Measurements from ENCODE around the gene TBX6. TPM values are rescaled to one million over a fixed set of nuclear protein-coding genes. Genes with fewer than 3 reads are reported as not detected.

The TBX6 gene
- total RNA-seq, 2 experiments from 2014 or later, result 2.4 to 3.0 TPM

GRCh38 chr16:30077656-30078055, 14.1 kb downstream of the TBX6 start:
- ATAC-seq (ENCODE audit: low read depth) (no peak), DNase-seq (no peak)
- H3K36me3 Mint-ChIP-seq, result peaks cover 35% of the 10 kb centered on the region
- H3K27ac Mint-ChIP-seq, result peak overlapping the region; percentile 51
- POLR2A ChIA-PET, result interaction anchor here (0.6 to 5.7 kb wide), 5 partner anchors 12 to 531 kb away, joined by 6 to 56 read pairs (median 18); partner anchors contain the start of genes ALDOA, CORO1A and TBX6
- no peaks in the 10 kb centered on the region for H3K9me3 Mint-ChIP-seq
- peak overlapping the region; percentile 88 for H3K4me3 Mint-ChIP-seq
- peaks cover 29% of the 10 kb centered on the region for H3K4me1 Mint-ChIP-seq
- no peaks in the 10 kb centered on the region for H3K27me3 Mint-ChIP-seq

GRCh38 chr16:30076276-30076791, 15.4 kb downstream of the TBX6 start:
- DNase-seq, result no peak

GRCh38 chr16:30075503-30076275, 16.0 kb downstream of the TBX6 start, which contains the start of gene PPP4C:
TSS of gene PPP4C (plus strand) at chr16:30075994. CDS start at chr16:30076378, 384 bp downstream.
- Mint-ChIP-seq H3K9me3 (no peaks in the 10 kb centered on the region), H3K27me3 (no peaks in the 10 kb centered on the region), H3K36me3 (peaks cover 36% of the 10 kb centered on the region), H3K27ac (peak within 1 kb of the TSS; percentile 93), H3K4me3 (peak within 1 kb of the TSS; percentile 88), H3K4me1 (peaks cover 29% of the 10 kb centered on the region)
- ATAC-seq (ENCODE audit: low read depth) (peak; percentile 85), DNase-seq (peak; percentile 96)
- POLR2A ChIA-PET, result interaction anchor here (1.0 to 5.7 kb wide), 8 partner anchors 7 to 302 kb away, joined by 3 to 56 read pairs (median 6); partner anchors contain the start of genes ALDOA, CORO1A, TBX6 and YPEL3

More at GRCh38 chr16:30076276-30076791, 15.4 kb downstream of the TBX6 start:
- H3K4me3 Mint-ChIP-seq, result peak overlapping the region; percentile 88
- POLR2A ChIA-PET, result interaction anchor here (0.6 to 5.7 kb wide), 10 partner anchors 8 to 302 kb away, joined by 3 to 56 read pairs (median 6); partner anchors contain the start of genes ALDOA, CORO1A, TBX6 and YPEL3
- H3K27ac Mint-ChIP-seq, result peak overlapping the region; percentile 73
- ATAC-seq (ENCODE audit: low read depth), result peak; percentile 25
- H3K4me1 Mint-ChIP-seq, result peaks cover 29% of the 10 kb centered on the region
- no peaks in the 10 kb centered on the region for H3K27me3 Mint-ChIP-seq
- H3K9me3 Mint-ChIP-seq, result no peaks in the 10 kb centered on the region
- H3K36me3 Mint-ChIP-seq, result peaks cover 36% of the 10 kb centered on the region

- POLR2A ChIA-PET, result interaction anchor here (1.2 kb wide), 1 partner anchor 21 kb away, joined by 4 read pairs; the partner anchor contains the start of gene TBX6
- Mint-ChIP-seq H3K27me3 (no peaks in the 10 kb centered on the region), H3K36me3 (peaks cover 41% of the 10 kb centered on the region), H3K27ac (peak overlapping the region; percentile 65), H3K9me3 (no peaks in the 10 kb centered on the region), H3K4me1 (peaks cover 30% of the 10 kb centered on the region), H3K4me3 (peak overlapping the region; percentile 42)
- DNase-seq (no peak), ATAC-seq (ENCODE audit: low read depth) (no peak)
Measured at GRCh38 chr16:30070490-30070889, 21.2 kb downstream of the TBX6 start.

GRCh38 chr16:30069611-30070462, 21.9 kb downstream of the TBX6 start:
- H3K27ac Mint-ChIP-seq, result peak overlapping the region; percentile 65
- H3K36me3 Mint-ChIP-seq, result peaks cover 41% of the 10 kb centered on the region
- DNase-seq, result no peak
- no peak for ATAC-seq (ENCODE audit: low read depth)
- H3K9me3 Mint-ChIP-seq, result no peaks in the 10 kb centered on the region
- POLR2A ChIA-PET, result interaction anchor here (1.2 kb wide), 1 partner anchor 22 kb away, joined by 4 read pairs; the partner anchor contains the start of gene TBX6
- peaks cover 27% of the 10 kb centered on the region for H3K4me1 Mint-ChIP-seq
- no peaks in the 10 kb centered on the region for H3K27me3 Mint-ChIP-seq
- H3K4me3 Mint-ChIP-seq, result peak overlapping the region; percentile 42

GRCh38 chr16:30068750-30069610, 22.7 kb downstream of the TBX6 start:
- H3K27me3 Mint-ChIP-seq, result no peaks in the 10 kb centered on the region
- ATAC-seq (ENCODE audit: low read depth), result no peak
- POLR2A ChIA-PET, result interaction anchor here (1.5 to 6.1 kb wide), 2 partner anchors 8 to 22 kb away, joined by 3 to 102 read pairs; partner anchors contain the start of genes TBX6 and YPEL3

GRCh38 chr16:30068333-30068732, 23.4 kb downstream of the TBX6 start:
- H3K27me3 Mint-ChIP-seq, result no peaks in the 10 kb centered on the region
- ATAC-seq (ENCODE audit: low read depth) (no peak), DNase-seq (no peak)
- peak overlapping the region; percentile 68 for H3K4me3 Mint-ChIP-seq
- H3K4me1 Mint-ChIP-seq, result peaks cover 25% of the 10 kb centered on the region
- H3K36me3 Mint-ChIP-seq, result peaks cover 40% of the 10 kb centered on the region
- H3K9me3 Mint-ChIP-seq, result no peaks in the 10 kb centered on the region
- peak overlapping the region; percentile 75 for H3K27ac Mint-ChIP-seq
- POLR2A ChIA-PET, result interaction anchor here (0.6 to 6.1 kb wide), 4 partner anchors 8 to 1803 kb away, joined by 3 to 102 read pairs (median 4); partner anchors contain the start of genes CORO1A, TBX6 and YPEL3

More at GRCh38 chr16:30068750-30069610, 22.7 kb downstream of the TBX6 start:
- H3K36me3 Mint-ChIP-seq, result peaks cover 41% of the 10 kb centered on the region
- DNase-seq, result peak; percentile 60
- H3K27ac Mint-ChIP-seq, result peak overlapping the region; percentile 75
- no peaks in the 10 kb centered on the region for H3K9me3 Mint-ChIP-seq
- peaks cover 24% of the 10 kb centered on the region for H3K4me1 Mint-ChIP-seq
- H3K4me3 Mint-ChIP-seq, result peak overlapping the region; percentile 68

GRCh38 chr16:30067584-30067916, 24.2 kb downstream of the TBX6 start:
- peak overlapping the region; percentile 100 for H3K4me3 Mint-ChIP-seq
- POLR2A ChIA-PET, result interaction anchor here (0.6 to 6.1 kb wide), 4 partner anchors 24 to 1802 kb away, joined by 4 to 102 read pairs (median 36); partner anchors contain the start of genes CORO1A, TBX6 and YPEL3
- no peak for ATAC-seq (ENCODE audit: low read depth)
- H3K27me3 Mint-ChIP-seq, result no peaks in the 10 kb centered on the region
- H3K36me3 Mint-ChIP-seq, result peaks cover 40% of the 10 kb centered on the region
- peaks cover 25% of the 10 kb centered on the region for H3K4me1 Mint-ChIP-seq
- H3K27ac Mint-ChIP-seq, result peak overlapping the region; percentile 98
- DNase-seq, result no peak
- no peaks in the 10 kb centered on the region for H3K9me3 Mint-ChIP-seq

- H3K27me3 Mint-ChIP-seq, result no peaks in the 10 kb centered on the region
- no peak for ATAC-seq (ENCODE audit: low read depth)
- POLR2A ChIA-PET, result interaction anchor here (0.7 to 6.1 kb wide), 11 partner anchors 10 to 866 kb away, joined by 3 to 102 read pairs (median 5); partner anchors contain the start of genes CORO1A, MAZ, PPP4C and TBX6
Measured at GRCh38 chr16:30066761-30067583, 24.8 kb downstream of the TBX6 start.

GRCh38 chr16:30065943-30066760, 25.6 kb downstream of the TBX6 start:
- Mint-ChIP-seq H3K4me3 (peak overlapping the region; percentile 100), H3K27me3 (no peaks in the 10 kb centered on the region), H3K27ac (peak overlapping the region; percentile 98), H3K36me3 (peaks cover 35% of the 10 kb centered on the region), H3K4me1 (peaks cover 25% of the 10 kb centered on the region), H3K9me3 (no peaks in the 10 kb centered on the region)
- DNase-seq (no peak), ATAC-seq (ENCODE audit: low read depth) (peak; percentile 1)
- POLR2A ChIA-PET, result interaction anchor here (0.6 to 6.1 kb wide), 26 partner anchors 9 to 867 kb away, joined by 3 to 102 read pairs (median 4); partner anchors contain the start of genes CORO1A, HIRIP3, MAPK3 and MAZ

More at GRCh38 chr16:30066761-30067583, 24.8 kb downstream of the TBX6 start:
- H3K27ac Mint-ChIP-seq, result peak overlapping the region; percentile 98
- peak overlapping the region; percentile 100 for H3K4me3 Mint-ChIP-seq
- peaks cover 25% of the 10 kb centered on the region for H3K4me1 Mint-ChIP-seq
- peaks cover 36% of the 10 kb centered on the region for H3K36me3 Mint-ChIP-seq
- no peaks in the 10 kb centered on the region for H3K9me3 Mint-ChIP-seq
- no peak for DNase-seq

Measured in activated naive CD8-positive, alpha-beta T cell treated with anti-CD3 and anti-CD28 coated beads, Interleukin-2, amount 10 ng/mL, durations not matched to agents 7 days and 5 days (primary cell).